Activated CD4-positive, CD25-positive, alpha-beta regulatory T cell treated with anti-CD3 and anti-CD28 coated beads, Interleukin-2, amount 50 U/mL, for 16 hours (primary cell): ENCODE results near the gene ABL2.
"Not testable (repeated sequence)": the region's sequence is repeated elsewhere in the genome, so short reads cannot be mapped to it uniquely, and the experiment has no call there.

Source experiments
- DNase-seq: peaks from one replicate; pipeline ENCODE4 v3.0.0-alpha.2; 2020; ENCODE audit warnings: low read depth, low spot score

Gene ABL2

DNA sequence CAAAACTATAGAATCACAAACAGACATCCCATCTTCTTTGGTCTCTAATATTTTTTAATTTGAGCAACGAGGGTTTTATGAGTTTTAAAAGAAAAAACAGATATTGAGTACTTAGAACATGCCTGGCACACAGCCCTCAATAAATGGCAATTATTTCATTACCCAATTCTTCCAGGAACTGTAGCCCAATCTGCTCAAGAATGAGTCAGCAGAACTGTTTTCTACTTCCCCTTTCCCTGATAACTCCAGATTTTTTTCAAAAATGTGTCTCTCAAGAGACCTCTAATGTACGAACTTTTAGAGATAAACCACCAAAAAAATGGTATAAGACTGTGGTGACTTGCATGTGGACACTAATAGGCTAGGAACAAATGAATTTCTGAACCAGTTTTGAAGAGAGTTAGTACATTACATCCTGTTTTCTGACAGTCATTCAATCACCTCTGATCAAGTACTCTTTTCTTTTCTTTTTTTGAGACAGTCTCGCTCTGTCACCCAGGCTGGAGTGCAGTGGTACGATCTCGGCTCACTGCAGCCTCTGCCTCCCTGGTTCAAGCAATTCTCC is 11.5 kb downstream of the ABL2 start:
- DNase-seq = no peak

DNA sequence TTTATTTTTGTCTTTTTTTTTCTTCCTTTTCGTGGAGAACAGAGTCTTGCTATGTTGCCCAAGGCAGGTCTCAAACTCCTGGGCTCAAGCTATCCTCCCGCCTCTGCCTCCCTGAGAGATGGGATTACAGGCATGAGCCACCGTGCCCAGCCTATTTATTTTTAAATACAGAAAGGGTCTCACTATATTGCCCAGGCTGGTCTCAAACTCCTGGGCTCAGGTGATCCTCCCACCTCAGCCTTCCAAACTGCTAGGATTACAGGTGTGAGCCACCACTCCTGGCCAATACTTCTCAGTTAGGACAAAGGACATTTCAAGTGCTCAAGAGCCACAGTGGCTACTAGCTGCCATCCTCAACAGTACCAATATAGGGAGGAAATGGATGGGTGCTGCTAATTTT is 16.2 kb downstream of the ABL2 start:
- DNase-seq = not testable (repeated sequence)

DNA sequence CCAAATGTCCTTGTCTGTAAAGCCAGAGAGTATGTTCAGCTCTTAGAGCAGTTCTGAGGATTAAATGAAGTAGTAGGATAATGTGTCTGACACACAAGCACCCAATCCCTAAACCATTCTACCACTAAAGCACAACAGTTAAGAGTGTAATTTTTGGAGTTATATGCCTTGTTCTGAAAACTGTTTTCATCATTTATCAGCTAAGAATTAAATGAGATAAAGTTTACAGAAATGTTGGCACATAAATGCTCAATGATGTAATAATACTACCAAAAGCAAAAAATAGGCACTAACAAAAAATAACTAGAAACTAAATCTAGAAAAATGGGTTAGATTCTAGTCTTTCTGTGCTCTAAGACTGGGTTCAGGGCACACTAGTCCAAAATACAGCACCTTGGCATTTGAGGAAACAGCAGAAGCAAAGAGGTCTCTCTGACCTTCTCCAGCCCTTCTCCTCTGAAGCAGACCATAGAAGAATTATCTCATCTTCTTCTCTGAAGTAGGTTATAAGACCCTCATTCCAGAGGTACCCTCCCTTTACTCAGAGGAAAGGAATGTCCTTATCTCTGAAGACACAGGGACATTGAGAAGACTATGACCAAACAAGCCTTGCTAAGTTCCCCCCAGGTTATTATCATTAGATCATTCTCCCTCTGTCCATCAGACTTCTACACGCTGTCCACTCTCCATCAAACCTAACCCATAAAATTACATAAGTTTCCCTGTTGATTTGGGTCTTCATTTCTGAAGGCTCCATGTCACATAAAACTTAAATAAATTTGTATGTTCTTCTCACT is 20.6 kb downstream of the ABL2 start:
- DNase-seq = no peak

DNA sequence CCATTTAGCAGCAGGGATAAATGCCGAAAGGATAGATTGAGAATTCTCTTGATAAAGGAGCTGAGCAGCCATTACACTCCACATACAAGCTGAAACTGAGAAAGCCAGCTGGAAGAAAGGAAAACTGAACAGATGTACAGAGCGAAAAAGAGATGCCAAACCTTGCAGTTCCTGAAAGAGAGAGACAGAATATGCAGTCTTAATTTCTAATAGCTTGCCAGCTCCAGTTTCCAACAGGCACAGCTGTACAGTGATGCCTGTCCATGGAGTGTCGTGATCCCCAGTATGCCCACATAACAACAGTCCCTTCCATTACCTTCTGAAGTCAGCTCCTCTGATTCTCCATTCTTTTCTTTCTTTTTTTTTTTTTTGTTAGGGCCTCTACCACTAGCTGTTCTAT is 22.7 kb downstream of the ABL2 start:
- no peak for DNase-seq

DNA sequence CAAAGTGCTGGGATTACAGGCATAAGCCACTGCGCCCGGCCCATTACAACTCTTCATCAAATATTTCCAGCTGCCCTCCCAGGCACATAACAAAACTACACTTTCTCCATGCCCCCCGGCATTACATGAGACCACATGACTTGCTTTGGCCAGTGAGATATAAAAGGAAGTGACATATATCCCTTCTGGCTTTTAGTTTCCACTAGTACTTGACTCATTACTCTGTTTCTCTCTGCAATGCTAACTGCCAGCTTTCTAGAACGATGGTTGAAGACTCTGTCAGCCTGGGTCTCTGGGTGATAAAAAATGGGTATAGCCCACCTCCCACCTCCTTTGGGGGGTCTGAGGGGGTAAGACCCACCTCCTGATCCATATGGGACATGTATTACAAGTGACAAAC is 24.2 kb downstream of the ABL2 start:
- no peak for DNase-seq

DNA sequence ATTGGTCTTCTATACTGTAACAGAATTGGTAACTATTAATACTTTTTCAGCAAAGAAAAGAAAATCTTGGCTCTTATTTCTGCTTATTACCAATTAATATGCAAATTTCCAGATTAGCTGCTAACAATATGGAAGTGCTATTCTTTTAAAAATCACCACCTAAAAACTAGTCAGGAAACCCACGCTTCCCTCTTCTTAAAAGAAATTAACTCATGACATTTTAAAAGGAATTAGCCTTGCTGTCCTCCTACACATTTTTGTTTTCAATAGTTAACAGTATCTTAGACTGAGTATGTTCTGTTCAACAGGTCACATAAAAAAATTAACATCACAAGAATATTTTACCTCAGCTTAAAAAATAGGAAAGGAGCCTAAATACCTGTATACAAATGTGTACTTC is 27.3 kb downstream of the ABL2 start:
- no peak for DNase-seq

DNA sequence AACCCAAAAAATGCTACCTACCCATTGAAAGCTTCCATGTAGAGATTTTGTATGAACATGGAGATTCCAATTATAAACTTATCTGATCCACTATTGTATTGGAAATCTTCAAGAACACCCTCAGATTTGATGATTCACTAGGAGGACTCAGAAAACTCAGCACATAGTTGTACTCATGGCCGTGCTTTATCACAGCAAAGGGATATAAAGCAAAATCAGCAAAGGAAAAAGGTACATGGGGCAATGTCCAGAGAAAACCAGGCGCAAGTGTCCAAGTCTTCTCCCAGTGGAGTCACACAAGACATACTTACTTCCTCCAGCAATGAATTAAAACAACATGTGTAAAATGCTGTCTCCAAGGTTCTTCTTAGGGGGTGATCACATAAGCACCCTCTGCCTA is 28.9 kb downstream of the ABL2 start:
- DNase-seq = no peak

DNA sequence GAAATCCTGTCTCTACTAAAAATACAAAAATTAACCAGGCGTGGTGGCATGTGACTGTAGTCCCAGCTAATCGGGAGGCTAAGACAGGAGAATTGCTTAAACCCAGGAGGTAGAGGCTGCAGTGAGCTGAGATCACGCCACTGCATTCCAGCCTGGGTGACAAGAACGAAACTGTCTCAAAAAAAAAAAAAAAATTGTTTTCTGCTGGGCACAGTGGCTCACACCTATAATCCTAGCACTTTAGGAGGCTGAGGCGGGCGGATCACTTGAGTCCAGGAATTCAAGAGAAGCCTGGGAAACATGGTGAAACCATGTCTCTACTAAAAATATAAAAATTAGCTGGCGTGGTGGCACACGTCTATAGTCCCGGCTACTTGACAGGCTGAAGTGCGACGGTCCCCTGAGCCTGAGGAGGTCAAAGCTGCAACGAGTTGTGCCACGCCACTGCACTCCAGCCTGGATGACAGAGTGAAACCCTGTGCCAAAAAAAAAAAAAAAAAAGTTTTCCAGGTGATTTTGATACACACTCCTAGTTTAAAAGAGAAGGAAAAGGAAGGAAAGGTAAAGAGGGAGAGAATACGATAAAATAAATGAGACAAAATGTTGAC is 31.7 kb downstream of the ABL2 start:
- no peak for DNase-seq

DNA sequence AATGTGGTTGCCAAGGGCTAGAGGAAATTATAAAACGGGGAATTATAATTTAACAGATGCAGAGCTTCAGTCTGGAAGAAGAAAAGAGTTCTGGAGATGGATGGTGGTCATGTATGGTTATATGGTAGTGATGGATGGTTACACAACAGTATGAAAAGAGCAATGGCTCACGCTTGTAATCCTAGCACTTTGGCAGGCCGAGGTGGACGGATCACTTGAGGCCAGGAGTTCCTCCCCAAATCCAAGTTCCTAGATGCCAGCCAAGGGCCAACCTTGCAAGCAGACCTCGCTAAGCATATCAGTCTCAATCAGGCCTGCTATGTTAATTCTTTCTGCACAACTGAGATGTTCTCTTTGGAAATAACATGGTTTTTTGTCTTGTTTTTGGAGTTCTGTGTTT is 33.6 kb downstream of the ABL2 start:
- DNase-seq = not testable (repeated sequence)

DNA sequence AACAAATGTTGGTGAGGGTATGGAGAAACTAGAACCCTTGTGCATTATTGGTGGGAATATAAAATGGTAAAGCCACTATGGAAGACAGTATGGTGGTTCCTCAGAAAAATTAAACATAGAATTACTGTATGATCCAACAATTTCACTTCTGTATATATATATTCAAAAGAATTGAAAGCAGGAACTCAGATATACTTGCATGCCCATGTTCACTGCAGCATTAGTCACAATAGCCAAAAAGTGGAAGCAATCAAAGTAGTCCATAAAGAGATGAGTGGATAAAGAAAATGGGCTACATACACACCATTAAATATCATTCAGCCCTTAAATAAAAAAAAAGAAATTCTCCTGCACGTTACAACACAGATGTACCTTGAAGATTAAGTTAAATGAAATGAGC is 34.1 kb downstream of the ABL2 start:
- DNase-seq = no peak

DNA sequence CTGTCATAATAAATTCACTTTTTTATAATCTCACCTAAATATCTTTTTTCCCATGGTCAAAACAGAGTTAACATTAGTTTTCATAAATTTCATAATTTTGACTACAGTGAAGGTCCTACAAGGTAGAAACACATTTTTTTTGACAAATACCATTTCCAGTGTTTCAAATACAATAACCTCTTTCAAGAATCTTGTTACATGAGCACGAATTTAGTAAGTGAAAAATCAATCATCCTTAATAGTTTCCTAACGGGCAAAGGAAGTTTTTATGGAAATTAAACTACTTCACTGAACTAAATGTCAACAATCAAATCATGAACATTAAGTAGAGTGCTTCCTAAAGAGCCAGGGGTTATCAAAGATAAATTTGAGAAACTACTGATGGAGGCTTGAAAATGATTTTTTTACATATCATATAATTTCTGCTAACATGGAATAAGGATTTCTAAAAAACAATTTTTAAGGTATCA is 35.4 kb downstream of the ABL2 start:
- DNase-seq = no peak

DNA sequence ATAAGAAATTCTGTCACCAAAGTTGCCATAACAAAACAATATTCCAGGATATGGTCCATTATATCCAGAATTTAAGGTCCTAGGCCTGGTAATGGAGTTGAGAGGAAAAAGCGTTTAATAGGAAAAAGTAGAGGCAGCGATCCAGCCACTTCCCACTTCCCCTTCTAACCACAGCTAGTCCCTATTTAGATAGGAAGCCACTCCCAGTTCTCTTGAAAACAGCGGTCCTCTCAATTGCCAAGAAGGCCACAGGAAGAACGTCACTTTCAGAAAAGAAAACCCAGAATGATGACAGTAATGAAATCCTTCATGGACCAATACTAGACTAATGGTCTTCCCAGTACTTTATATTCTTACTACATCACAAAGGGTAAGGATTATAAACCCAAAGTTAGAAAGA is 38.6 kb downstream of the ABL2 start:
- DNase-seq = no peak

DNA sequence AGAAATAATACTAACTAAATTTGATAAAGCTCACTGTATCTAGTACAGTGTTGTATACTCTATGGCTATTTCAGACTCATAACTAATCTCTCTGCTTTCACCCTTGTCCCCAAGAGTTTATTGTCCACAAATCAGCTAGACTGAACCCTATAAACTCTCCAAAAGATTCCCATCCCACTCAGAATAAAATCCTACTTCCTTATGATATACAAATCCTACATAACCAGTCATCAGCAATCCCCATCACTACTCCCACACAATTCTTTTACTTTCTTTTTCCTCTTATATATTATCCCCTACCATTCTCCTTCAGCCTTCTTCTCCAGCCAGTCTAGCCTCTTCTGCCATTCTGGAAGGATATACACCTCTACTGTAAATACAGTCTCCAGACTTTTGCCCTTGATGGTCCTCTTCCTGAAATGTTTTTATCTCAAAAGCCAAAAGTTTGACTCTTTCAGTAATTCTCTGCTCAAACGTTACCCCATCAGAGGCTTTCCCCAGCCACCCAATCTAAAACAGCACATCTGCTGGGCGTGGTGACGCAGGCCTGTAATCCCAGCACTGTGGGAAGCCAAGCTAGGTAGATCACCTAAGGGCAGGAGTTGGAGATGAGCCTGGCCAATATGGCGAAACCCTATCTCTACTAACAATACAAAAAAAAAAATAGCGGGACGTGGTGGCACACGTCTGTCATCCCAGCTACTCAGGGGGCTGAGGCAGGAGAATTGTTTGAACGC is 41.6 kb downstream of the ABL2 start:
- no peak for DNase-seq

DNA sequence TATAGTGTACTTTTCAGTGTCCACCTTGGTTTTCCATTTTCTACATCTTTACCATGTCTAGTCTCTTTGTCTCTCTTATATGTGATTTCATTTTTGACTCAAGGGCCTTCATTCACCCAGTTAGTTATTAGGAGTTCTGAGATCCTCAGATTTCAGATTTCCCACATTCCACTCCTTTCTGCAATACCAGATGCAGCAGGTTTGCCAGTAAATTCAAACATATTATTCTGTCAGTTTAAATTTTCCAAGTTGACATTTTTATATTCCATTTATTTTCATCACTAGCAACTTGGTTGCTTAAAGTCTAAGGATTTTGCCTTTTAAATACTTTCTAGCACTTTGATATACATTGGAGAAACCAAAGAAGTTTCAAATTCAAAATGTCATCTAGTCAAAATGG is 42.4 kb downstream of the ABL2 start:
- no peak for DNase-seq

DNA sequence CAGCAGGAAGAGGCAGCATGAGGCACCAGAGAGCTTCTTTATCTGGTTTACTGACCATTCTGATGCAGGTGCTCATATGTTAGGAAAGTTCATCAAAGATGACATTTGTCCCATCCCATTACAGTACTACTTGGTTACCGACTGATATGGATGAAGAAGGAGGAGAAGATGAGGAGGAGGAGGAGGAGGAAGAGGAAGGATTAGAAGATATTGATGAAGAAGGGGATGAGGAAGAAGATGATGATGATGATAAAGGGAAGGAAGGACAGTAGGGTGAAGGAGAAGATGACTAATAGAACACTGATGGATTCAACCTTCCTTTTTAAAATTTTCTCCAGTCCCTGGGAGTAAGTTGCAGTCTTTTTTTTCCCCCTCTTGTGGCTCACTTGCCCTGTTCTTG is 45.1 kb downstream of the ABL2 start:
- DNase-seq = no peak

DNA sequence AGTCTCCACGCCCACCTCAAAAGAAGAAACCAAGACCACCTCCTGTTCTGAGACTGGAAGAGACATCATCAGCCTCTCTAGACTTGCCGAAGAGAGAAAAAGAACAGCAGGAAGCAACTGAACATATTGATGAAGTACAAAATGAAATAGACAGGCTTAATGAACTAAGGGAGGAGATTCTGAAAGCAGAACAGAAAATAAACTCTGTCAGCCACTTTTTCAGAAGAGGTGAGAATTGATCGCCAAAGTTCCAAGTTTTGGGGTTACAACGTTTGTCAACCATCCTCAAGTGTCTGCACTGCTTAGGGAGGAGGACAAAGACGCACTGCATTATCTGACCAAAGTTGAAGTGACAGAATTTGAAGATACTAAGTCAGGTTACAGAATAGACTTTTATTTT is 45.6 kb downstream of the ABL2 start:
- DNase-seq = no peak

DNA sequence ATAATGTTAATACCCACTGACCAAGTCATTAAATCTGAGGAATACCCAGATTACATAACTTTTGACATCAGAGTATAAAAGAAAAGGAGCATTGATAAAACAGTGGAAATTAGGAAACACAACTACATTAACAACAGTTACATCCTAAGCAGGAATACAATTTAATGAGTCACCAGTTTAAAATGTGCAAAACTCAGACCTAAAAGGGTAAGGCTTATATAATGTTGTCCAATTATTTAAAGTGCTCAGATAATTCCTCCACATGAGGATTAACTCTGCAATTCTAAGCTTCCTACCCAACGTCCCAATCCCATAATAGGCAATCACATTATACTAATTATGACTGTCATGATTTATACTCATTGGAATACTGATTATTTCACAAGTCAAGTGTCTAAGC is 50.5 kb downstream of the ABL2 start:
- no peak for DNase-seq

DNA sequence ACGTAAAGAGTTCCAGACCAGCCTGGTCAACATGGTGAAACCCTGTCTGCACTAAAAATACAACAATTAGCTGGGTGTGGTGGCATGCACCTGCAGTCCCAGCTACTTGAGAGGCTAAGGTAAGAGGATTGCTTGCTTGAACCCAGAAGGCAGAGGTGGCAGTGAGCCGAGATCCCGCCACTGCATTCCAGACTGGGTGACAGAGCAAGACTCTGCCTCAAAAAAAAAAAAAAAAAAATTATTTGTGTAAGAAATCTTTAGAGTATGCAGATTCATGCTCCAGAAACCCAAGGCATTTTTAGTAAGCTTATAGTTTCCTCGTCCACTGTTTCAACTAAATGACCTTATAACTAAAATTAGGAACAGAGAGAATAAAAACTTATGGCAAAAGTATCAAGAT is 51.3 kb downstream of the ABL2 start:
- DNase-seq = no peak

DNA sequence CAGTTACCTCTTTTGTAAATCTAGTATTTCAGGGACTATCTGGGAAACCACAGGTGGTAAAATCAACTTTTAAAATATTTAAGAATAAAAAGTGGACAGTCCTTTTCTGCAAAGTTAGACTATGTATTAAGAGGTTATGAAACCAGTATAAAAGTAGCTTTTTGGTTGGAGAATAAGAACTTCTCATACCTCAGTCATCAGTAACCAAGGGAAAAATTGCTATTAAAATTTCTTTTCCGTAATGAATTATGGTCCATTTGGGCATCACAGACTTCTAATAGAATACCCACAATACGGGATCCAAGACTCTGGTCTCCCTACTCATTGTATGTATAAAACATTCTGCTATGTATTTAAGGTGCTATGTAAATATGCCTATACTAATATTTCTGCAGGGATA is 51.9 kb downstream of the ABL2 start:
- no peak for DNase-seq

DNA sequence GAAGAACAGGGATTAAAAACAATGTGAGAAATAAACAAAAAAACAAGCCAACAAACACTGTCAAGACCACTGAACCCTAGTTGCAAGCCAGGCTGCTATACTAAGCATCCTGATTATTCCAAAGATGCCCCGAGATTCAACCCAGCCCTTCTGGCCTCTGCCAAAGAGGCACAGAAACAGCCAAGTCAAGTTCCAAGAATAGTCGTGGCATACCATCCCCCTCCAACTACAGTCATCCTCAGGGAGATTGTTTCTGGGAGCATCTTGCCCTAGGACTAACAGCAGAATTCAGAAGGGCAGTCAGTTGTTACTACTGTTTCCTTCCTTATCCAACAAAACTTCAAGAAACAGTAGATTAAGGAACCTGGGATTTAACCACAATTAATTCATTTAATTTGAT is 52.3 kb downstream of the ABL2 start:
- no peak for DNase-seq

DNA sequence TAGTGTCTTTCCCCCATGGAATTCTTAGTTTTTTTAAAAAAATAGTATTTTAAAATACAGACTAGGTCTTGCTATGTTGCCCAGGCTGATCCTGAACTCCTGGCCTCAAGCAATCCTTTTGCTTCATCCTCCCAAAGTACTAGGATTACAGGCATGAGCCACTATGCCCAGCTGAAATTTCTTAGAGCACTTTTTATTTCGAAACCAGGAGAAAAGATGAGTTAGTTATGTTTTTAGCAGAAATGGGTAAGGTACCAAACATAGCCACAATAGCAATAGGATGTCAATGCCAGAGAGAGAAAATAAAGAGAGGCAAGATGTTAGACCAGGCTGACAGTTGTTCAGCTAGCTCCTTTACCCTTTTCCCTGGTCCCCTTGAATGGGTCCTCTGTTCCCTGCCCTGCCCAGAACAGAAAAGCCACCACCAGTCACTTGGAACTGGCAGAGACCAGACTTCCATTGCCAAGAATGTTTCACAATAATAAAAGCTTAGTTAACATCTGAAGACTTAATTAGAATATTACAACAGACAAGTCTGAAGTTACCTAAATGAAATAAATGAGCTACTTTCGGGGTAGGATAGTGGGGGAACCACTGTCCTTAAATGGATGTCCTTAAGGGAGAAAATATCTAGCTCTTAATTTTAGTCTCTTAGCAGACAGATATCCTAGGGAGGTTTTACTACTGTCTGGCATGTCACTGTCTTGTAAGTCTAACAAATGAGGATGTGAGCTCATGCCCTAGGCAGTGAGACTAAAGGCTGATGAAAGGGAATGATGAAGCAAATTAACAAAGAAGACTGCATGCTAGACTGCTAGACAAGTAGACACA is 54.3 kb downstream of the ABL2 start:
- DNase-seq = no peak

DNA sequence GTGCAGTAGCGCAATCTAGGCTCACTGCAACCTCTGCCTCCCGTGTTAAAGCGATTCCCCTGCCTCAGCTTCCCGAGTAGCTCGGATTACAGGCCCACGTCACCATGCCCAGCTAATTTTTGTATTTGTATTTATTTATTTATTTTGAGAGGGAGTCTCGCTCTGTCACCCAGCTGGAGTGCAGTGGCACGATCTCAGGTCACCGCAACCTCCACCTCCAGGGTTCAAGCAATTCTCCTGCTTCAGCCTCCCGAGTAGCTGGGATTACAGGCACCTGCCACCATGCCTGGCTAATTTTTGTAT is 59.1 kb downstream of the ABL2 start:
- not testable (repeated sequence) for DNase-seq
